MCF 10A (cell line): ENCODE measurements around the gene MSL3B.

Source experiments
- BruUV-seq: library from RNA; stranded (reverse); fragments of 400-500 nt; replicated peaks from 2 replicates; lab custom pipeline; 2021; lab: Mats Ljungman, UMichigan
- CTCF ChIA-PET: fragments of 300-600 bp; sonication (Branson Sonifier 250); formaldehyde crosslinking; extraction: SDS; loops from one replicate; lab custom pipeline; 2021; ENCODE audit warnings: antibody characterized with exemption, inconsistent platforms; lab: Yijun Ruan, JAX
- POLR2A ChIA-PET: fragments of 300-600, 350-650 bp; sonication (Branson Sonifier 250); formaldehyde crosslinking; extraction: SDS; loops from one replicate; lab custom pipeline; 2020; ENCODE audit warnings: antibody characterized with exemption, inconsistent platforms; lab: Yijun Ruan, JAX
- DNase-seq: peaks from one replicate; pipeline ENCODE4 v3.0.0-alpha.2; 2018; ENCODE audit not compliant: unreplicated experiment
- H3K27ac Mint-ChIP-seq: one replicate; pipeline ENCODE4 v1.8.0; 2022; ENCODE audit warnings: mild to moderate bottlenecking, low read depth, mixed read lengths; ENCODE audit not compliant: unreplicated experiment
- H3K27me3 Mint-ChIP-seq: one replicate; pipeline ENCODE4 v1.8.0; 2022; ENCODE audit warnings: mixed read lengths; ENCODE audit not compliant: insufficient read depth, unreplicated experiment
- H3K36me3 Mint-ChIP-seq: one replicate; pipeline ENCODE4 v1.8.0; 2022; ENCODE audit warnings: mild to moderate bottlenecking, moderate library complexity, mixed read lengths; ENCODE audit not compliant: insufficient read depth, unreplicated experiment
- H3K4me1 Mint-ChIP-seq: one replicate; pipeline ENCODE4 v1.8.0; 2022; ENCODE audit warnings: mixed read lengths; ENCODE audit not compliant: insufficient read depth, unreplicated experiment
- H3K4me3 Mint-ChIP-seq: one replicate; pipeline ENCODE4 v1.8.0; 2022; ENCODE audit warnings: mild to moderate bottlenecking, moderate library complexity, mixed read lengths; ENCODE audit not compliant: unreplicated experiment
- H3K9me3 Mint-ChIP-seq: one replicate; pipeline ENCODE4 v1.8.0; 2022; ENCODE audit warnings: mixed read lengths; ENCODE audit not compliant: unreplicated experiment
- CTCF ChIP-seq: fragments of 200-600 bp; IDR thresholded peaks from one replicate; pipeline ENCODE4 v1.8.0; 2022; ENCODE audit warnings: antibody characterized with exemption, mild to moderate bottlenecking; ENCODE audit not compliant: unreplicated experiment
- intact Hi-C: fragments of 100-400 bp; cut with micrococcal nuclease; formaldehyde crosslinking; loops from 2 replicates; pipeline ENCODE4 v1.14.1; 2022

The MSL3B gene

DNA sequence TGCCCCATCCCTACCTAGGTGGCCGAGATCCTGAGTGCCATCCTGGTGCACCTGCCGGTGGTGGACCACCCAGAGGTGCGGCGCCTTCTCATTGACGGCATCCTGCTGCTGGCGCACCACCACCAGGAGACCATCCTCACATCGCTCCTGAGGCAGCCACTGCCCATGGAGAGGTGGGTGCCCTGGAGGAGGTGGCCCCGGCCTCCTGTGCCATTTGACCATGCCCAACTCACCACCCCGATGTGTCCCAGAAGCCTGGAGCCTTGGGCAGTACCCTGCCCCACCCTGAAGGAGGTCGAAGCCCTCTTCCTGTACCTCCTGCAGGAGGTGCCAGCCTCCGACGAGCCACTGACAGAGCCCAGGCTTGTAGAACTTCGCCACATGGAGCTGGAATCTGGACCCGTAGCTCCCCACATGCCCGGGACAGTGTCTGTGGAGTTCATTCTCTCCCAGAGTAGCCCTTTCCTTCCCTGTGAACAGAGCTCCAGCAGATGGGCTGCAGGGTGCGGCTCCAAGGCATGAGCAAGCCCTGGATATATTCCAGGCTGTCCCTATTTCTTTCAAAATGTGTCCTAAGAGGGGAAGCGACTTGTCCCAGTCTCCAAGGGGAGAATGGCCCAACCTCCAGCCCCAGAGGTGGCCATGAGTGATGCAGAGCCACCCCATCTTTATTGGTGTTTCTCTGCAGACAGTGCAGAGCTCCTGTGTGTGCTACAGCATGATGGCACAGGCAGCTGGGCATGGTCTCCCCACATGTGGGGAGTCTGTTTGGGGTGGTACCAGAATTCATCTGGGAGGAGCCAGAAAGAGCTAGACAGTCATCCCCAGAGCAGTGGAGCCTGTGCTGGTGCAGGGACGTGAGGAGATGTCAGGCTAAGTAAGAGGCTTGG lies 48.1 kb downstream of the MSL3B start:
- intact Hi-C loops: no loop called here
- Mint-ChIP-seq H3K4me3 (no peak overlapping the region), H3K4me1 (no peaks in the 10 kb centered on the region), H3K27ac (no peak overlapping the region), H3K27me3 (no peaks in the 10 kb centered on the region), H3K36me3 (no peaks in the 10 kb centered on the region), H3K9me3 (no peaks in the 10 kb centered on the region)
- TF ChIP-seq CTCF: no peak
- ChIA-PET POLR2A (interaction anchor here (0.7 kb wide), 1 partner anchor 73 kb away, joined by 3 read pairs; no protein-coding TSS in a partner anchor), CTCF (interaction anchor here (0.5 kb wide), 1 partner anchor 602 kb away, joined by 3 read pairs; no protein-coding TSS in a partner anchor)
- no TSS peak for BruUV-seq
- DNase-seq: no peak

DNA sequence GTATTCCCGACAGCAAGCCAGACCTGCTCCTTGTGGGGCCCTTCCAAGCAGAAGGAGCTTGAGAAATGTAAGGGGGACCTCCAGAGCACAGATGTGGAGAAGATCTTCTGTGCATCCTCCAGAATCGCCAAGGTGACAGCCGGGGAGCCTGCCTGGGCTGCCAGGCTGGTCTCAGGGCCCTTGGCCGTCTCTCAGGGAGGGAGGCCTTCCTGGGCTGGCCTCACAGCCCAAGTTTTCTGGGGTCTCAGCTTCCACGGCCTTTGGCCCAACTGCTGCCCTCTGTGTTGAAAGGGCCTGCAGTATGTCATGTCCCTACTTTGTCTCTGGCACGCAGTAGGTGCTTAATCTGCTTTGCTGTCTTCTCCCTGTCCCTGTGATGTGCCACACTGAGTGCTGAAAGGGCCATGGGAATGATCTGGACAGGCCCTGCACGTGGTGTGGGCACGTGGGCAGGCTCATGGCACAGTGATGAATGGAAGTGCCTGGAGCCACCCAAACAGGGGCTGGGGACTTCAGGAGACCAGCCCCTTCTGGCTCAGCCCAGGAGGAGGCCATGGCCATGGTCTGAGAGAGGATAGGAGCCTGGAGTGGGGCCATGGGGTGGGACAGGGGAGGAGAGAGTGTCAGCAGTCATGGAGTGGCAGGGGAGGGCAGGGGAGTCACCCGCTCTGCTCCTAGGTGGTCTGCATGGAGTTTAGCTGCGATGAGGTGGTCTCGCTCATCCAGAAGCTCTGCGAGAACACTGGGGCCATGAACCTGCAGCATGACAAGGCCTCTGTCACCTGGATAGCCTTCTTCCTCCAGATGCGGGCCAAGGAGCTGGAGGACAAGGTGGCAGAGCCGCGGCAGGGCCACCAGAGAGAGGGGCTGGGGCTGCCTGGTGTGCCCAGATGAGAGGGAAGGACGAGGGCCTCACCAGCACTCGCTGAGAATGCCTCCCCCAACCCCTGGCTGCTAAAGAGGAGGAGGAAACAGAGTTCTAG lies 49.3 kb downstream of the MSL3B start:
- CTCF ChIA-PET: interaction anchor here (0.6 kb wide), 2 partner anchors 678 to 757 kb away, joined by 3 read pairs; partner anchors contain the start of gene ARL4C
- no TSS peak for BruUV-seq
- H3K27ac Mint-ChIP-seq: no peak overlapping the region

DNA sequence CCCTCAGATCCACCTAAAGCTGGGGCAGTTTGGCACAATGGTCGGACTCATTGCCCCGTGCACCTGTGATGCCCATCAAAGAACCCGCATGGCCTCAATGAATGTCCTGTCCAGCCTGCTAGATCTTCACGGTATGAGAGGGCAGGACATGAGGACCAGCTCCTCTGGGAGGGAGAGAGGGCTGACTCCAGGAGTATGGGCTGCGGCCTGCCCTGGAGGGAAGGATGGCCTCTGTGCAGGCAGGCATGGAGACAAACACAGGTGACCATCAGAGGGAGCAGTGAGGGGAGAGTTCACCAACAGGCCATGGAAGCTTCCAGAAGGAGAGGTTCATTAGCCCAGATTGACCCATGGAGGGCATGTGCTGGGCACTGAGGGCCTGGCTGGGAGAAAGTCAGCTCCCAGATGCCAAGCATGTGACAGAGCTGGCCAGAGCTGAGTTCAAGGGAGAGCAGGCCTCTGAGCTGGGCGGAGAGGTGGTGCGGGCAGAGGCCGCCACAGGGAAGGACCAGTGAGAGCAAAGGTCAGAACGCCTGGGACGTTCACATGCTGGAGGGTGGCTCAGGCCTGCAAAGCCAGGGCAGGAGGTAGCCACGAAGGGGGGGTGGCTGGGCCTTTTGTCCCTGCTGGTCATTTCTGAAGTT lies 50.1 kb downstream of the MSL3B start:
- CTCF ChIA-PET: interaction anchor here (0.6 kb wide), 2 partner anchors 679 to 758 kb away, joined by 3 read pairs; partner anchors contain the start of gene ARL4C
- no peaks in the 10 kb centered on the region for H3K36me3 Mint-ChIP-seq
- DNase-seq: no peak
- no peaks in the 10 kb centered on the region for H3K27me3 Mint-ChIP-seq
- no TSS peak for BruUV-seq
- no peak overlapping the region for H3K4me3 Mint-ChIP-seq
- no peaks in the 10 kb centered on the region for H3K4me1 Mint-ChIP-seq
- no peak for TF ChIP-seq CTCF
- H3K9me3 Mint-ChIP-seq: no peaks in the 10 kb centered on the region
- POLR2A ChIA-PET: interaction anchor here (1.1 kb wide), 1 partner anchor 57 kb away, joined by 3 read pairs; no protein-coding TSS in a partner anchor
- intact Hi-C loops: no loop called here
- H3K27ac Mint-ChIP-seq: no peak overlapping the region

More for the DNA sequence above, 49.3 kb downstream of the MSL3B start:
- H3K4me1 Mint-ChIP-seq: no peaks in the 10 kb centered on the region
- H3K9me3 Mint-ChIP-seq: no peaks in the 10 kb centered on the region
- H3K4me3 Mint-ChIP-seq: no peak overlapping the region
- no peak for TF ChIP-seq CTCF
- H3K27me3 Mint-ChIP-seq: no peaks in the 10 kb centered on the region
- intact Hi-C loops: no loop called here
- DNase-seq: no peak
- no peaks in the 10 kb centered on the region for H3K36me3 Mint-ChIP-seq
- POLR2A ChIA-PET: interaction anchor here (0.6 kb wide), 1 partner anchor 494 kb away, joined by 4 read pairs; no protein-coding TSS in a partner anchor
